Renal cortical epithelial cell (primary cell): ENCODE results near the gene SMARCD2. TPM values are rescaled to one million over a fixed set of nuclear protein-coding genes. Genes with fewer than 3 reads are reported as not detected.
"Not testable (repeated sequence)": the region's sequence is repeated elsewhere in the genome, so short reads cannot be mapped to it uniquely, and the experiment has no call there.

Source experiments
- DNase-seq: peaks from one replicate; pipeline ENCODE4 v3.0.0-alpha.2; 2011; ENCODE audit warnings: low read depth
- total RNA-seq: library from RNA; depleted of rRNA; stranded (reverse); fragments of >200 nt; gene quantifications from 2 replicates; pipeline ENCODE4 v1.2.3, GENCODE V29; 2014

SMARCD2 gene
- total RNA-seq, 1 donor from 2014 or later = 65.2 TPM

DNA sequence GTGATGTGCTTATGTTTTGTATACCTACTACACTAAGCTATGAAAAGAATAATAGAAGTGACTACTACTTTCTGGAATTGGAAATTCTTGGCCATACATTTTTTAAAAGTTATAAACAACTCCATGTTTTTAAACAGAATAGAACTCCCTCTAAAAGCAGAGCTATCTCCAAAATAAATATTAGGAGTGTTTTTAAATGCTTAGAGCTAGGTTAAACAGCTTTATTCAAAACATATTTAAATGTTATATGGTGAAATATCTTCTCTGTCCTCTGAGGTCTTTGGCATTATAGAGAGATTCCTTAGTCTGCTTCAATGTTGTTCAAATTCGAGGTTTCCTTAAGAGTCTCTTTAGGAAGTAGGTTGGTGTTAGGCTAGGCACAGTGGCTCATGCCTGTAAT is 38.2 kb downstream of the SMARCD2 start:
- no peak for DNase-seq

GRCh38 chr17:63800783-63801182 is 41.7 kb downstream of the SMARCD2 start:
- no peak for DNase-seq

- DNase-seq = no peak
These were observed 43.8 kb downstream of the SMARCD2 start for GRCh38 chr17:63798572-63799106.

GRCh38 chr17:63796375-63796774 is 46.1 kb downstream of the SMARCD2 start:
- not testable (repeated sequence) for DNase-seq

- DNase-seq = no peak
These were observed 50.3 kb downstream of the SMARCD2 start for GRCh38 chr17:63792055-63792729.

DNA sequence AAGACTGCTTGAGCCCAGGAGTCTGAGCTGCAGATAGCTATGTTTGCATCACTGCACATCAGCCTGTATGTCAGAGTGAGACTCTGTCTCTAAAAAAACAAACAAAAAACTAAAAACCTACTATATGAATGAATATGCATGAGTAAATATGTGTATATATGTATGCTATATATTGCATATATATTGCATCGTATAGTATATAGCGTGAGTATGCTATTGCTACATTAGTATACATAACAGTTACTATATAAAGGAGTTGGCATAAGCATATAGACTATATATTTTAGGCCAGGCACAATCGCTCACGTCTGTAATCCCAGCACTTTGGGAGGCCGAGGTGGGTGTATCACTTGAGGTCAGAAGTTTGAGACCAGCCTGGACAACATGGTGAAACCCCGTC is 52.4 kb downstream of the SMARCD2 start:
- no peak for DNase-seq

- no peak for DNase-seq
These were observed 55.3 kb downstream of the SMARCD2 start for GRCh38 chr17:63786971-63787711.

GRCh38 chr17:63786117-63786516 is 56.4 kb downstream of the SMARCD2 start:
- no peak for DNase-seq

GRCh38 chr17:63785556-63785955 is 56.9 kb downstream of the SMARCD2 start:
- peak; percentile 65 for DNase-seq

GRCh38 chr17:63783522-63783921 is 59.0 kb downstream of the SMARCD2 start:
- no peak for DNase-seq

Other genes with a start within 250 kb of the SMARCD2 start
- gene TACO1, start 241.8 kb downstream of the SMARCD2 start, total RNA-seq = 15.4 and 22.2 TPM in 2 replicates
- 12.0 and 23.2 TPM in 2 replicates for gene MAP3K3, start 220.3 kb downstream of the SMARCD2 start, total RNA-seq
- gene LIMD2, start 142.6 kb downstream of the SMARCD2 start, total RNA-seq = 21.9 and 26.7 TPM in 2 replicates
- 10.6 and 25.9 TPM in 2 replicates for gene STRADA, start 100.9 kb downstream of the SMARCD2 start, total RNA-seq
- gene CCDC47, start 69.1 kb downstream of the SMARCD2 start, total RNA-seq = 77.1 and 178 TPM in 2 replicates
- 45.0 and 135 TPM in 2 replicates for gene DDX42, start 68.5 kb downstream of the SMARCD2 start, total RNA-seq
- gene PSMC5, start 15.3 kb downstream of the SMARCD2 start, total RNA-seq = 37.0 and 132 TPM in 2 replicates
- gene FTSJ3, start 15.0 kb downstream of the SMARCD2 start, total RNA-seq = 76.1 and 100 TPM in 2 replicates
- gene CSH2, start 31.0 kb upstream of the SMARCD2 start, total RNA-seq = not detected in 2 replicates
- not detected in 2 replicates for gene GH2, start 39.3 kb upstream of the SMARCD2 start, total RNA-seq
- not detected in 2 replicates for gene CSH1, start 53.9 kb upstream of the SMARCD2 start, total RNA-seq
- not detected in 2 replicates for gene CSHL1, start 68.6 kb upstream of the SMARCD2 start, total RNA-seq
- gene GH1, start 76.2 kb upstream of the SMARCD2 start, total RNA-seq = not detected in 2 replicates
- not detected in 2 replicates for gene CD79B, start 89.6 kb upstream of the SMARCD2 start, total RNA-seq
- not detected in 2 replicates for gene SCN4A, start 130.2 kb upstream of the SMARCD2 start, total RNA-seq
- 0.17 and 1.6 TPM in 2 replicates for gene PRR29, start 155.7 kb upstream of the SMARCD2 start, total RNA-seq
- gene ICAM2, start 177.9 kb upstream of the SMARCD2 start, total RNA-seq = 6.4 and 11.6 TPM in 2 replicates